PC-9 (cell line): ENCODE results near the gene CDK11A.

ENCODE experiments used
- EZH2 ChIP-seq: fragments of 200-600 bp; sonication (generic); IDR thresholded peaks from 2 replicates; pipeline ENCODE4 v1.8.0; 2017; ENCODE audit warnings: antibody characterized with exemption, low read depth
- TF ChIP-seq, protein P1 (sequence below): fragments of 200-600 bp; sonication (generic); conservative IDR thresholded peaks from 2 replicates; pipeline ENCODE4 v1.6.1; 2017; ENCODE audit warnings: mixed run types, antibody characterized with exemption, mild to moderate bottlenecking, moderate library complexity

- TF ChIP-seq, protein P1, sequence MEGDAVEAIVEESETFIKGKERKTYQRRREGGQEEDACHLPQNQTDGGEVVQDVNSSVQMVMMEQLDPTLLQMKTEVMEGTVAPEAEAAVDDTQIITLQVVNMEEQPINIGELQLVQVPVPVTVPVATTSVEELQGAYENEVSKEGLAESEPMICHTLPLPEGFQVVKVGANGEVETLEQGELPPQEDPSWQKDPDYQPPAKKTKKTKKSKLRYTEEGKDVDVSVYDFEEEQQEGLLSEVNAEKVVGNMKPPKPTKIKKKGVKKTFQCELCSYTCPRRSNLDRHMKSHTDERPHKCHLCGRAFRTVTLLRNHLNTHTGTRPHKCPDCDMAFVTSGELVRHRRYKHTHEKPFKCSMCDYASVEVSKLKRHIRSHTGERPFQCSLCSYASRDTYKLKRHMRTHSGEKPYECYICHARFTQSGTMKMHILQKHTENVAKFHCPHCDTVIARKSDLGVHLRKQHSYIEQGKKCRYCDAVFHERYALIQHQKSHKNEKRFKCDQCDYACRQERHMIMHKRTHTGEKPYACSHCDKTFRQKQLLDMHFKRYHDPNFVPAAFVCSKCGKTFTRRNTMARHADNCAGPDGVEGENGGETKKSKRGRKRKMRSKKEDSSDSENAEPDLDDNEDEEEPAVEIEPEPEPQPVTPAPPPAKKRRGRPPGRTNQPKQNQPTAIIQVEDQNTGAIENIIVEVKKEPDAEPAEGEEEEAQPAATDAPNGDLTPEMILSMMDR: no peak
- no peak for TF ChIP-seq EZH2
These were observed 34.7 kb upstream of the CDK11A start for GRCh38 chr1:1758692-1759455.
